Dermis microvascular lymphatic vessel endothelial cell (primary cell): Measurements from ENCODE around the gene WDFY3. TPM values are rescaled to one million over a fixed set of nuclear protein-coding genes. Genes with fewer than 3 reads are reported as not detected.

Experiments
- DNase-seq, 2 donors: peaks; one replicate each; pipeline versions ENCODE4 v3.0.0 to v3.0.0-alpha.2; 2010; ENCODE audit warnings: low read depth in 2 of 2
- total RNA-seq: library from RNA; depleted of rRNA; stranded (reverse); fragments of >200 nt; gene quantifications from 2 replicates; pipeline ENCODE4 v1.2.1, GENCODE V29; 2014

The WDFY3 gene
- total RNA-seq, 1 donor from 2014 or later = 67.5 TPM

- no peak for DNase-seq
Observed at GRCh38 chr4:84913176-84913575, 53.3 kb downstream of the WDFY3 start.

GRCh38 chr4:84912741-84913140 lies 53.7 kb downstream of the WDFY3 start:
- DNase-seq = no peak

GRCh38 chr4:84908876-84909275 lies 57.6 kb downstream of the WDFY3 start:
- DNase-seq = no peak

- DNase-seq = no peak
Observed at GRCh38 chr4:84907145-84907544, 59.3 kb downstream of the WDFY3 start.

- DNase-seq = no peak
Observed at GRCh38 chr4:84905646-84906045, 60.8 kb downstream of the WDFY3 start.

- no peak for DNase-seq
Observed at GRCh38 chr4:84901740-84902281, 64.7 kb downstream of the WDFY3 start.

- DNase-seq = no peak
Observed at GRCh38 chr4:84901173-84901572, 65.3 kb downstream of the WDFY3 start.

GRCh38 chr4:84899616-84900015 lies 66.9 kb downstream of the WDFY3 start:
- no peak for DNase-seq

GRCh38 chr4:84897516-84897915 lies 69.0 kb downstream of the WDFY3 start:
- DNase-seq = no peak

GRCh38 chr4:84895283-84895682 lies 71.2 kb downstream of the WDFY3 start:
- no peak for DNase-seq

GRCh38 chr4:84894621-84895020 lies 71.9 kb downstream of the WDFY3 start:
- DNase-seq = no peak

- no peak for DNase-seq
Observed at GRCh38 chr4:84892950-84893349, 73.5 kb downstream of the WDFY3 start.

- DNase-seq = peak in 1 of 2 donors; percentile 58
Observed at GRCh38 chr4:84887824-84888223, 78.7 kb downstream of the WDFY3 start.

- peak in 1 of 2 donors; percentile 39 for DNase-seq
Observed at GRCh38 chr4:84879651-84880200, 86.8 kb downstream of the WDFY3 start.

GRCh38 chr4:84878546-84878945 lies 87.9 kb downstream of the WDFY3 start:
- DNase-seq = no peak

GRCh38 chr4:84878090-84878489 lies 88.4 kb downstream of the WDFY3 start:
- DNase-seq = peak in 1 of 2 donors; percentile 79

- peak in 1 of 2 donors; percentile 27 for DNase-seq
Observed at GRCh38 chr4:84877051-84877833, 89.2 kb downstream of the WDFY3 start.

GRCh38 chr4:84875636-84876371 lies 90.7 kb downstream of the WDFY3 start:
- no peak for DNase-seq

GRCh38 chr4:84874619-84875018 lies 91.9 kb downstream of the WDFY3 start:
- DNase-seq = no peak

- peak in 1 of 2 donors; percentile 82 for DNase-seq
Observed at GRCh38 chr4:84870398-84871163, 95.9 kb downstream of the WDFY3 start.

GRCh38 chr4:84866295-84866694 lies 100.2 kb downstream of the WDFY3 start:
- DNase-seq = no peak
